Osteocyte (in vitro differentiated cells): Measurements from ENCODE around the gene GNB1. TPM values are rescaled to one million over a fixed set of nuclear protein-coding genes. Genes with fewer than 3 reads are reported as not detected.

Experiments
- DNase-seq: peaks from one replicate; pipeline ENCODE4 v3.0.0; 2021; ENCODE audit warnings: mixed read lengths; ENCODE audit not compliant: unreplicated experiment; ENCODE audit errors: extremely low spot score
- H3K27ac Mint-ChIP-seq: one replicate; pipeline ENCODE4 v1.8.0; 2021; ENCODE audit warnings: mild to moderate bottlenecking, mixed read lengths; ENCODE audit not compliant: unreplicated experiment
- H3K27me3 Mint-ChIP-seq: one replicate; pipeline ENCODE4 v1.8.0; 2021; ENCODE audit warnings: mixed read lengths; ENCODE audit not compliant: unreplicated experiment
- H3K36me3 Mint-ChIP-seq: one replicate; pipeline ENCODE4 v1.8.0; 2021; ENCODE audit warnings: mixed read lengths; ENCODE audit not compliant: unreplicated experiment
- H3K4me1 Mint-ChIP-seq: one replicate; pipeline ENCODE4 v1.8.0; 2021; ENCODE audit warnings: mixed read lengths; ENCODE audit not compliant: unreplicated experiment
- H3K4me3 Mint-ChIP-seq: one replicate; pipeline ENCODE4 v1.8.0; 2021; ENCODE audit warnings: mild to moderate bottlenecking, moderate library complexity, mixed read lengths; ENCODE audit not compliant: unreplicated experiment
- H3K9me3 Mint-ChIP-seq: one replicate; pipeline ENCODE4 v1.8.0; 2021; ENCODE audit warnings: mixed read lengths; ENCODE audit not compliant: unreplicated experiment
- total RNA-seq: library from RNA; stranded (reverse); gene quantifications from 2 replicates; pipeline ENCODE4 v1.2.1, GENCODE V29; 2021
- TF ChIP-seq, protein P1 (sequence below): fragments of 200-600 bp; sonication (generic); IDR thresholded peaks from 2 replicates; pipeline ENCODE4 v1.5.0; 2021; ENCODE audit warnings: antibody characterized with exemption, mild to moderate bottlenecking, moderate library complexity

Gene GNB1
- total RNA-seq, 1 donor from 2014 or later = 407 TPM

DNA sequence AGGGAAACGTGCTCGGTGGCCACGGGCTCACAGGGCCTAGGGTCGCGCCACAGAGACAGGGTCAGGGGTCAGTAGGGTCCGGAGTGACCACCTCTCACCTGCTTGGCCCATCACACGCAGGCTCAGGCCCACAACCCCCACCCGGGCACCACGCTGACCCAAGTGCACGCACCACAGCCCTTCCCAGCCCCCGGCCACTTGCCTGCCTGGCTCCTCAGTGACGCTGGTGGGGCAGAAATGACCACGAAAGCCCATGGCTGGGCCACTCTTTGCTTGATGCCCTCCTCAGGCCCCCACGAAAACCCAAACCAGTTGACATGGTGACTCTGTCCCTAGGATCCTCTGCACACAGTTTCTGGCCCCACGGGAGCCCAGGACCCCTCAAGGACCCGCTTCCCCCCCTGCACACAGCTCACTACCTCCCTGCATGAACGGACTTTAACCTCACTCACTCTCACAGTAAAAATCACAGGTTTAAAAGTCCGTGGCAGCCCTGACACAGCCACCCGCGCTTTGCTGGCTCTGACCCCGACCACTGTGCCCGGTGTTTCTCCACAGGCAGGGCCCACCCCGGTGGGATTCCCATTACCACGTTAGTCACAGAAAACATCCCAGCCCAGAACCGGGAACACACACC lies 133.3 kb downstream of the GNB1 start:
- no peaks in the 10 kb centered on the region for H3K9me3 Mint-ChIP-seq

GRCh38 chr1:1756661-1757421 lies 134.0 kb downstream of the GNB1 start:
- DNase-seq = no peak
- H3K27ac Mint-ChIP-seq = no peak overlapping the region
- H3K36me3 Mint-ChIP-seq = peaks cover 30% of the 10 kb centered on the region
- TF ChIP-seq, protein P1, sequence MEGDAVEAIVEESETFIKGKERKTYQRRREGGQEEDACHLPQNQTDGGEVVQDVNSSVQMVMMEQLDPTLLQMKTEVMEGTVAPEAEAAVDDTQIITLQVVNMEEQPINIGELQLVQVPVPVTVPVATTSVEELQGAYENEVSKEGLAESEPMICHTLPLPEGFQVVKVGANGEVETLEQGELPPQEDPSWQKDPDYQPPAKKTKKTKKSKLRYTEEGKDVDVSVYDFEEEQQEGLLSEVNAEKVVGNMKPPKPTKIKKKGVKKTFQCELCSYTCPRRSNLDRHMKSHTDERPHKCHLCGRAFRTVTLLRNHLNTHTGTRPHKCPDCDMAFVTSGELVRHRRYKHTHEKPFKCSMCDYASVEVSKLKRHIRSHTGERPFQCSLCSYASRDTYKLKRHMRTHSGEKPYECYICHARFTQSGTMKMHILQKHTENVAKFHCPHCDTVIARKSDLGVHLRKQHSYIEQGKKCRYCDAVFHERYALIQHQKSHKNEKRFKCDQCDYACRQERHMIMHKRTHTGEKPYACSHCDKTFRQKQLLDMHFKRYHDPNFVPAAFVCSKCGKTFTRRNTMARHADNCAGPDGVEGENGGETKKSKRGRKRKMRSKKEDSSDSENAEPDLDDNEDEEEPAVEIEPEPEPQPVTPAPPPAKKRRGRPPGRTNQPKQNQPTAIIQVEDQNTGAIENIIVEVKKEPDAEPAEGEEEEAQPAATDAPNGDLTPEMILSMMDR = no peak
- H3K4me3 Mint-ChIP-seq = no peak overlapping the region
- no peaks in the 10 kb centered on the region for H3K27me3 Mint-ChIP-seq
- H3K9me3 Mint-ChIP-seq = no peaks in the 10 kb centered on the region
- no peaks in the 10 kb centered on the region for H3K4me1 Mint-ChIP-seq

More for the DNA sequence above, 133.3 kb downstream of the GNB1 start:
- Mint-ChIP-seq H3K36me3 (peaks cover 29% of the 10 kb centered on the region), H3K27me3 (no peaks in the 10 kb centered on the region), H3K4me3 (no peak overlapping the region), H3K4me1 (no peaks in the 10 kb centered on the region), H3K27ac (no peak overlapping the region)
- no peak for DNase-seq
- TF ChIP-seq, protein P1 = no peak

GRCh38 chr1:1755852-1756251 lies 135.0 kb downstream of the GNB1 start:
- TF ChIP-seq, protein P1 = no peak
- Mint-ChIP-seq H3K36me3 (peaks cover 22% of the 10 kb centered on the region), H3K9me3 (no peaks in the 10 kb centered on the region), H3K27me3 (no peaks in the 10 kb centered on the region), H3K27ac (no peak overlapping the region), H3K4me1 (no peaks in the 10 kb centered on the region), H3K4me3 (no peak overlapping the region)
- DNase-seq = no peak

DNA sequence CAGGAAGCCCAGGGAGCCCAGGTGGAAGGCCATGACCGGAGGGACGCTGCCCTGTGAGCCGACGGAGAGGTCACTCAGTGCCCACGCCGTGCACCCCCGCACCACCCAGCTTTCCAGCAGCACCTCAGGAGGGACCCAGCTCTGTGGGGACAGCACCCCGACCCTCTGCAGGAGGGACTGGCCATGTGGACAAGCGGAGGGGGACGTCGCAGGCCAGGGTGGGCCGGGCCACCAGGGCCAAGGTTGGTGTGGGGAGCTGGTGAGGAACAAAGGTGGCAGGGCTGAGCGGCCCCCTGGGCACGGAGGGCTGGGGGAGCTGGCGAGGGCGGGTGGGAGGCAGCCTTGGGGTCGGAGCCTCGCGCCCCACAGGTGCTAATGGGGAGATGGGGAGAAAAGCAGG lies 135.5 kb downstream of the GNB1 start:
- H3K27me3 Mint-ChIP-seq = no peaks in the 10 kb centered on the region
- H3K27ac Mint-ChIP-seq = no peak overlapping the region
- TF ChIP-seq, protein P1 = no peak
- no peaks in the 10 kb centered on the region for H3K9me3 Mint-ChIP-seq
- DNase-seq = no peak
- H3K4me3 Mint-ChIP-seq = no peak overlapping the region
- peaks cover 22% of the 10 kb centered on the region for H3K36me3 Mint-ChIP-seq
- H3K4me1 Mint-ChIP-seq = no peaks in the 10 kb centered on the region

DNA sequence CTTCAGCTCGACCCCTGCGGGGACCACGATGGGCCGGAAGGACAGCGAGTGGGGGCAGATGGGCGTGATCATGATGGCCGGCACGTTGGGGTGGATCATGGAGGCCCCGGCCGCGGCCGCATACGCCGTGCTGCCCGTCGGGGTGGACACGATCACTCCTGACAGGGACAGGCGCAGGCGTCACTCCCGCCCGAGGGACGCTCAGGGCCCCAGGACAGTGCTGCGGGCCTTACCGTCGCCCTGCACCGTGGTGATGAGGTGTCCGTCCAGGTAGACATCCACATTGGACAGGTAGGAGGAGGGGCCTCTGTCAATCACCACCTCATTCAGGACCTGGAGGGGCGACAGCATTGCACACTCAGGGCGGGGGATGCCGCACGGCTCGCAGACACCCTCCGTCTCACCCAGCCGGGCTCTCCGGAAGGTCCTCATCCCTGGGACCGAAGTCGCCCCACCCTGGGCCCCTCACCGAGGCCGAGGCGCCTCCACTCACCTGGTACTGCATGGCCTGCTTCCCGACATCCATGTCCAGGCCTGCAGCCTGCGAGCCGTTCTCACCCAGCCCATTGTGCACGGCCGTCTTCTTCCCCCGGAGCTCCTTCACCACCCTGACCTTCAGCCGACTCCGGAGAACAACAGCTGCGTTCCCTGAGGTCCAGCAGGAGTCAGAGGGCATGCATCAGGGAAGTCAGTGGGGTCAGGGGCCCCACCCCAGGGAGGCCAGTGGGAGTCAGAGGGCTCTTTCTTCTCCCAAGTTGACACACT lies 136.7 kb downstream of the GNB1 start:
- DNase-seq = no peak
- no peak overlapping the region for H3K27ac Mint-ChIP-seq
- TF ChIP-seq, protein P1 = no peak
- H3K9me3 Mint-ChIP-seq = no peaks in the 10 kb centered on the region
- no peaks in the 10 kb centered on the region for H3K27me3 Mint-ChIP-seq
- H3K36me3 Mint-ChIP-seq = peaks cover 20% of the 10 kb centered on the region
- H3K4me3 Mint-ChIP-seq = no peak overlapping the region
- no peaks in the 10 kb centered on the region for H3K4me1 Mint-ChIP-seq
